Stimulated activated CD8-positive, alpha-beta memory T cell treated with anti-CD3 and anti-CD28 coated beads, Interleukin-12 subunit alpha, Interleukin-12 subunit beta, amount 100 ng/mL, for 24 hours (primary cell): ENCODE results near the gene SH3YL1.

ENCODE experiments used
- DNase-seq: peaks from one replicate; pipeline ENCODE4 v3.0.0-alpha.2; 2020; ENCODE audit errors: extremely low read depth

The SH3YL1 gene

GRCh38 chr2:263774-264492 lies at the start of gene SH3YL1:
Gene SH3YL1, minus strand, starts transcription at chr2:264032. Its CDS starts 48 bp downstream, at chr2:263984.
- DNase-seq, result no peak

- no peak for DNase-seq
Observed at GRCh38 chr2:310994-311393, 47.2 kb upstream of the SH3YL1 start.

GRCh38 chr2:309954-310510 lies 46.2 kb upstream of the SH3YL1 start:
- DNase-seq, result no peak

GRCh38 chr2:309148-309953 lies 45.5 kb upstream of the SH3YL1 start:
- DNase-seq, result no peak

GRCh38 chr2:305366-305765 lies 41.5 kb upstream of the SH3YL1 start:
- DNase-seq, result no peak

GRCh38 chr2:296354-296753 lies 32.5 kb upstream of the SH3YL1 start:
- no peak for DNase-seq

- DNase-seq, result no peak
Observed at GRCh38 chr2:295090-295489, 31.3 kb upstream of the SH3YL1 start.

- DNase-seq, result no peak
Observed at GRCh38 chr2:290090-290722, 26.4 kb upstream of the SH3YL1 start.

- DNase-seq, result no peak
Observed at GRCh38 chr2:289362-290089, 25.7 kb upstream of the SH3YL1 start.

GRCh38 chr2:288758-289361 lies 25.0 kb upstream of the SH3YL1 start:
- no peak for DNase-seq

GRCh38 chr2:287911-288757 lies 24.3 kb upstream of the SH3YL1 start, which contains the start of gene ALKAL2:
Gene ALKAL2, minus strand, starts transcription at chr2:288091. Its CDS starts 256 bp downstream, at chr2:287835.
- no peak for DNase-seq

- no peak for DNase-seq
Observed at GRCh38 chr2:287471-287885, 23.6 kb upstream of the SH3YL1 start.

- DNase-seq, result no peak
Observed at GRCh38 chr2:286774-287392, 23.1 kb upstream of the SH3YL1 start.

GRCh38 chr2:286035-286434 lies 22.2 kb upstream of the SH3YL1 start:
- DNase-seq, result no peak

GRCh38 chr2:285531-285930 lies 21.7 kb upstream of the SH3YL1 start:
- DNase-seq, result no peak

- no peak for DNase-seq
Observed at GRCh38 chr2:284896-285492, 21.2 kb upstream of the SH3YL1 start.

- DNase-seq, result no peak
Observed at GRCh38 chr2:283996-284794, 20.4 kb upstream of the SH3YL1 start.
